ENCODE measurements around the gene PACSIN2. TPM values are rescaled to one million over a fixed set of nuclear protein-coding genes. Genes with fewer than 3 reads are reported as not detected.

Gene PACSIN2
- total RNA-seq, 2 donors from 2014 or later, result 191 to 219 TPM

DNA sequence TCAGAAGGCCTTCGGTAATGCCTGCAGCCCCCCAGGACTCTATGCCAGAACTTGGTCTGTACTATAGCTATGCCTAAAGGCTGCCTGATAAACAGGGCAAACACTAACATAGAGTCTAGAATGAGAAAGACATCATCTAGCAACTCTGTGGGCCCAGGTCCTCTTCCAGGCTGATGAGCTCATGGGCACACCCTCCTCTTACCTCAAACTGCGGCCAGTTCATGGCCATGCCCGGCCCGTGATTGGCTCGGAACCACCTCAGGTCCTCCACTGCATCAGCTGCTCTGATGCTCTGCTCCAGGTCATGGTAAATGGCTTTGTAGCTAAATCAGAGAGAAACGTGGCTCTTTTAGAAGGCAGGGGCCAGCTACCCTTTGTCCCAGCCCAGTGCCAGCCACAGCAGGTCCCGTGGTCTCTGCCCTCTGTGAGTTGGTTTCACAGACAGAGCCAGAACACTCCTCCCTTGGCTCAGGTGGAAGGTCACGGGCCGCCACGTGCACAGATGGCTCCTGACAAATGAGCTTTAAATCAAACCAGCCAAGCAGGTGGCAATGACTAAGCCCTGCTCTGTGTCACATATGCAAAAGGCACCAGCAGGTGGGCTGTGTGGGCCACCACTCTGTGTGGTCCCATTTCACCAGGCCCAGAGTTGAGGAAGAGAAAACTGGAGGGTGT lies 132.8 kb downstream of the PACSIN2 start:
- ATAC-seq, result peak; percentile 33
- intact Hi-C loops (cut with DNase I, micrococcal nuclease), result no loop called here
- DNase-seq, result no peak

DNA sequence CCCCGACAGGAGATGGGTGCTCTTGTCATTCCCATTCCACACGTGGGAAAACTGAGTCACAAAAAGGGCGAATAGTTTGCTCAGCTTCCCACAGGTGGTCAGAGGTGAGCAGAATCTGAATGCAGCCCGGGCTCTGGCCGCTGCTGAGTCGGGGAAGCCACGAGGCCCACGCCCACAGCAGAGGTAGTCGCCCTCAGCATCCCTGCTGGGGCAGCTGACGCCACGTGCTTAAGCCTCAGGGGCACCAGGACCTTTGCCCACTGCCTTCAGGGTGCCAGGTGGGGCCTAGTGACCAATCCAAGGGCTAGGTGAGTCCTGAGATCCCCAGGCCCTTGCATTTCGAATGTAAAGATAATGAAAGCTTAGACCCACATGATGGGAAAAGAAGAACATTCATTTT lies 133.7 kb downstream of the PACSIN2 start:
- DNase-seq (no peak), ATAC-seq (no peak)
- intact Hi-C loops (cut with DNase I, micrococcal nuclease), result no loop called here

DNA sequence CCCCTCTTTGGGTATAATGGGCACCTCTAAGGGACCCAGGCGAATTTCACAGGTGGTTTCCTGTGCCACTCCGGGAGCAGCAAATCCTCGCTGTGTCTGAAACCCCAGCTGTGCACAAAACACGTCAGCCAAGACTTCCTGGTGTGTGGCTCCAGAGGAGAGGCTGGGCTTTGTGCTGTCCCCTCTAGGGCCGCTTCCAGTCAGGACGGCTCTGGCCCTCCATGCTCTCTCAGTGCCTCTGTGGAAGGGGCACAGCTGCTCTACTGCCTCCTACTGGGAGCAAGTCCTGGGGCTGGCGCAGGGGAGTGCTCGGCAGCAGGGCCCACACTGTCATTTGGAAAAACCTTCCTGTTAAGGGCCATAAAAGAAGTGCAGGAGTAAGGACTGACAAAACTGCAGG lies 134.1 kb downstream of the PACSIN2 start:
- ATAC-seq, result no peak
- intact Hi-C loops (cut with DNase I, micrococcal nuclease), result no loop called here
- no peak for DNase-seq

DNA sequence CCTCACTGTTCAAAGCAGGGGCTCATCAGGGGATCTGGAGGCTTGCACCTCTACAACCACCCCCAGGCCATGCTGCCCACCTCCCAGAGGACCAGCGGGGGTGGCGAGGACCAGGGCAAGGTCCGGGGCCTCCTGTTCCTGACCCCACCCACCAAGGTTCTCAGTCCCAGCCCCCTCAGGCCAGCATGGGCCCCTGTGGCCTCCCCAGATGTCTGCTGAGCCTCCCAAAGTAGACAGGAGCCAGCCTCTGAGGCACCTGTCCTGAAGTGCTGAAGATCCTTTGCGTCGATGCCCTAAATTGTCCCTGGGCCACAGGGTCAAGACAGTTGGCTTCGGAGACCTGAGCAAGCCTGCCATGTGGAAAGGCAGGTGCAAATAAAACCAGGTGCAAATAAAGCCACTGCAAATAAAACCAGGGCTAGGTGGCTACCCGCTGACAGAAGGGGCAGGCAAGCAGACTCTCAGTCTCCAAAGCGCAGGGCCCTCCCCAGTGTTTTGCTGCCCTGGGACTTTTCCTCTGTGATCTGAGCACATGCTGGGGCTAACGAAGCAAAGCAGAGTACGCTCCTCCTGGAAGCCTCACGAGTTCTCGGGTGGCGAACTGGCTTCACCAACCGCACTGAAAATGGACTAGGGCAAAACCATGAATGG lies 135.5 kb downstream of the PACSIN2 start:
- ATAC-seq, result no peak
- DNase-seq, result no peak
- intact Hi-C loops (cut with DNase I, micrococcal nuclease), result loop anchor here in 1 of 2 donors (10.0 kb wide), 1 partner anchor 155 kb away; no protein-coding TSS in a partner anchor

DNA sequence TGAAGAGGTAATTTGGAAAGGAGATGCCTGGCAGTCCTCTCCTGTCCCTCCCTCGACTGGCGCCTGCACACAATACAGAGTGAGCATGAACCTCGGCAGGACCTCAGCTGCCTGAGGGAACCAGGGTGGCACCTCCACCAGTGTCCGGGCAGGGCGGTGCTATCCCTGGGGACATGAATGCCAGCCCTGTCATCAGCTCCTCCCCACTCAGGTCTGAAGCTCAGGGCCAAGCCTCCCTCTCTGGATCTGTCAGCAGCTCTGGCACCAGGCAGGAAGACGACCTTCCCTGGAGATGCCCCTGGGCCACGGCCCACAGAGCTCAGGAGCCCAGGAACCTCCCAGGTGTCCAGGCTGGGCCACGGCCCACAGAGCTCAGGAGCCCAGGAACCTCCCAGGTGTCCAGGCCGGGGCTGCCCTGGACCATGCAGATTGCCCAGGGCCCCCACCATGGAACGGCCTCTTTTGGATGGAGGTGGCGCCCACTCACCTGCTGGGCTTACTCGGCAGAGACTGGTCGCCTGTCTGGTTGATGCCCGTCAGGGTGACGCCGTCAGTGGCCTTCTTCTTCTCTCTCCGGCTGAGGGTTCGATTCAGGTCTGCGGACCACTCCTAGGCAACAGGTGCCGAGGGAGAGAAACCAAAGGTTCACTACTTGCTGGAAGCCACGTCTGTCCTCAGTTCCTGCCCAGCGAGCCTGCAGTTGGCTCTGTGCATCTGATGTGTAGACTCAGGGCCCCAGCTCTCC lies 136.2 kb downstream of the PACSIN2 start:
- no peak for ATAC-seq

DNA sequence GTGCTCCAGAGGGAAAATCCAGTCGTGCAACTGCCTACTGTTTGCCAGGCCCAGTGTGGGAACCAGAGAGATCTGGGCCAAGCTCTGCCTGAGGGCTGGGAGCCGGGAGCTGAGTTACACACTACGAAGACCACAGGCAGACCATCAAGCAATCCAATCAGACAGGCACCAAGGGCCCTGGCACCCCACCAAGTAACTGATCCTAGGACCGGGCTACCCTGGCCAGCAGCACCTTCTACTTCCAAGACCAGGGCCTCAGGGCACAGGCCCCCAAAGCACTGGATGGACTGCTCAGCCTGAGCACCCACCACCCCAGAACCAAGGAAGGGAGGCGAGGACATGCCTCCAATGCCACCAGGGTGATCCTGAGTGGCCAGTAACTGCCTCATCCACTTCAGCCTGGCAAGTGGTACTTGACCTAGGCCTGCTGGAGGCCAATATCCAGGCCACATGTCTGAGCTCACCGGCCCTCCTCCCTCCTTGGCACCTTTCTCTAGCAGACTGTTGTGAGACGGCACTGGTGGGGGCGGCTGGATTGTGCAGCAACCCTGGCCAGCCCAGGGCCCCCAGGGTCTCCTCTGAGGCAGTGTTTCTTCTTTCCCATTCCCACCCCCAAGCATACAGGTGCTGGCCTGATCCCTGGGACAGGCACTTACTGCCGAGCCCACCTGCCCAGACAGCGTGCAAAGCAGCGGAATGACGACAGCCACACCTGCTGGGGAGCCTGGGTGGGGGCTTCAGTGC lies 137.2 kb downstream of the PACSIN2 start:
- ATAC-seq (no peak), DNase-seq (no peak)
- intact Hi-C loops (cut with DNase I, micrococcal nuclease), result loop anchor here in 1 of 2 donors (10.0 kb wide), 1 partner anchor 157 kb away; no protein-coding TSS in a partner anchor

More for the DNA sequence above, 136.2 kb downstream of the PACSIN2 start:
- no peak for DNase-seq
- intact Hi-C loops (cut with DNase I, micrococcal nuclease), result loop anchor here in 1 of 2 donors (10.0 kb wide), 1 partner anchor 156 kb away; no protein-coding TSS in a partner anchor

DNA sequence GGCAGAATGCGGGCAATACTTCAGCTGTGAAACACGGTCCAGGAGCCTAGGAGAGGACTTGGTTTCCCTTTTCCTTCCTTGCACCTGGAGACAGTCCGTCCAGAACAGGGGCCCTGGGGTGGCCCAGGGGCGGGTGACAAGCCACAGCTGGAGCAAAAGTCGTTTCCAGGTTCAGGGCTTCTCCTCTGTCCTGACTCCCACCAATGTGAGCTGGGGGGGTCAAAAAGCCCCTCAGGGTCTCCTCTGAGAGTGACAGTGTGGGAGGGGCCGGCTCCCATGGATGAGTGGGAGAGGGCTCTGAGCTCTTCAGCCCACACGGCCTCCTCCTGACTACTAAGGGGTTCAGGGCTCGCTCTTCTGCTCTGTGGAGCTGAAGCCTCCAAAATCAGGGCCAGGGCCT lies 137.8 kb downstream of the PACSIN2 start:
- no peak for DNase-seq
- no peak for ATAC-seq
- intact Hi-C loops (cut with DNase I, micrococcal nuclease), result loop anchor here in 1 of 2 donors (10.0 kb wide), 1 partner anchor 158 kb away; no protein-coding TSS in a partner anchor

DNA sequence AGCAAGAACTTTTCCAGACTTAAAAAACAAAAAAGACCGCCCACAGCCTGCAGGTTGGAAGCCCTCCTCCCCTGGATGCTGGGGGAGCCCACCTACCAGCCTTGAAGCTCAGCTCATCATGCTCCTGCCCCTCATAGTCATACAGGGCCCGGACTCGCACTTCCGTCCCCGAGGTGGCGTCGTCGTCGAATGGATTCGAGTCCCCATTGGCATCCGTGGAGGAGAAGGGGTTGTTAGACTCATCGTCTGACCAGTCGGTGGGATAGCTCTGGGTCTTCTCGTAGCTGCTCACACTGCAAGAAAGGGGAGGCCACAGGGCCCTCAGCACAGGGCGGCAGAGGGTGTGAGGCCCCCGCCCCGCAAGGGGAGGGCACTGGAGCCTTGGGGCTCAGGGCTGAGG lies 138.9 kb downstream of the PACSIN2 start:
- DNase-seq, result no peak
- intact Hi-C loops (cut with DNase I, micrococcal nuclease), result loop anchor here in 1 of 2 donors (10.0 kb wide), 1 partner anchor 159 kb away; no protein-coding TSS in a partner anchor
- ATAC-seq, result no peak

DNA sequence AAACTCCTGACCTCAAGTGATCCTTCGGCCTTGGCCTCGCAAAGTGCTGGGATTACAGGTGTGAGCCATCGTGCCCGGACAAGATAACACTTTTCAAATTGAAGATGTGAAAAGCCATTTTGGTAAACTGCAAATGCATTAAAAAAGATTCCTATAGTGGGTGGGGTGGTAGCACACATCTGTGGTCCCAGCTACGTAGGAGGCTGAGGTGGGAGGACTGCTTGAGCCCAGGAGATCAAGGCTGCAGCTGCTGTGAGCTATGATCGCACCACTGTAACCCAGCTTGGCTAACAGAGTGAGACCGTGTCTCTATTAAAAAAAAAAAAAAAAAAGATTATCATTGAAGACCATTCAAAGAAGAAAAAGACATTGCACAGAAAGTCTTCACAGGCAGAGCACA lies 140.9 kb downstream of the PACSIN2 start:
- intact Hi-C loops (cut with DNase I, micrococcal nuclease), result loop anchor here in 1 of 2 donors (10.0 kb wide), 1 partner anchor 161 kb away; no protein-coding TSS in a partner anchor
- ATAC-seq (no peak), DNase-seq (no peak)

DNA sequence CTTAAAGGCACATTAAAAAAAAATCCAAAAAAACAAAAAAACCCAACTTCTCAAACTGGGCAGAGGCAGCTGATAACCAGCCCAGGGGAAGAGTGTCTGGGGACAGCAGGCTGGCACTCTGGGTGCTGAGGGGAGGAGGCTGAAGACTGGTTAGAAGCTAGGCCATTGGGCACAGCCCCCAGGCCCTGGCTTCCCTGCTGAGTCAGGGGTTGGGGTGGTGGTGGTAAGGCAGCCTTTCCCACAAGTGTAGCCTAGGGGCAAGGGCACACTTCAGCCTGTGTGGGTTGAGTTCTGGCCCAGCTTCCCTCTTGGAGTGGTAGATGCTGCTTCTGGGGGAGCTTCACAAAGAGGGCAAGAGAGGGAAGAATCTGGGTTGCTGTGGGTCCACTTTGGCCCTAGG lies 141.6 kb downstream of the PACSIN2 start:
- intact Hi-C loops (cut with DNase I, micrococcal nuclease), result loop anchor here in 1 of 2 donors (10.0 kb wide), 1 partner anchor 161 kb away; no protein-coding TSS in a partner anchor
- no peak for DNase-seq
- no peak for ATAC-seq

DNA sequence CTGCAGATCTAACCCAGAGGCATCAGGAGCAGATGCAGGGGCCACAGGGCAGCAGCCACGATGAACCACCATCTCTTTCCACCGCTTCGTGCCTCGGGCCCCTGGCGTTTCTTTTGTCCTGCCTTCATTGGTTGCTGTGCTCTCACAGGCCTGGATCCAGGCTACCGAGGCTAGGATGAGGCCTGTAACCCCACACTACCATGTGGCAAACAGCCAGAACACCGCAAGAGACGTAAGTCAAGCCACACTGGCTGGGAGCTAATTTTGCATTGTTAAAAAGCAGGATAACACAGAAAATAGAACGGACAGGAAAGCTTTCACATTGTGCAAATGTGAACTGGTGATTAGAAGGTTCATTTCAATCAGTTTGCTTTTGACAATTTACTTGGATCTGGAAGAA lies 142.1 kb downstream of the PACSIN2 start:
- ATAC-seq (no peak), DNase-seq (no peak)
- intact Hi-C loops (cut with DNase I, micrococcal nuclease), result loop anchor here in 1 of 2 donors (10.0 kb wide), 1 partner anchor 162 kb away; no protein-coding TSS in a partner anchor

DNA sequence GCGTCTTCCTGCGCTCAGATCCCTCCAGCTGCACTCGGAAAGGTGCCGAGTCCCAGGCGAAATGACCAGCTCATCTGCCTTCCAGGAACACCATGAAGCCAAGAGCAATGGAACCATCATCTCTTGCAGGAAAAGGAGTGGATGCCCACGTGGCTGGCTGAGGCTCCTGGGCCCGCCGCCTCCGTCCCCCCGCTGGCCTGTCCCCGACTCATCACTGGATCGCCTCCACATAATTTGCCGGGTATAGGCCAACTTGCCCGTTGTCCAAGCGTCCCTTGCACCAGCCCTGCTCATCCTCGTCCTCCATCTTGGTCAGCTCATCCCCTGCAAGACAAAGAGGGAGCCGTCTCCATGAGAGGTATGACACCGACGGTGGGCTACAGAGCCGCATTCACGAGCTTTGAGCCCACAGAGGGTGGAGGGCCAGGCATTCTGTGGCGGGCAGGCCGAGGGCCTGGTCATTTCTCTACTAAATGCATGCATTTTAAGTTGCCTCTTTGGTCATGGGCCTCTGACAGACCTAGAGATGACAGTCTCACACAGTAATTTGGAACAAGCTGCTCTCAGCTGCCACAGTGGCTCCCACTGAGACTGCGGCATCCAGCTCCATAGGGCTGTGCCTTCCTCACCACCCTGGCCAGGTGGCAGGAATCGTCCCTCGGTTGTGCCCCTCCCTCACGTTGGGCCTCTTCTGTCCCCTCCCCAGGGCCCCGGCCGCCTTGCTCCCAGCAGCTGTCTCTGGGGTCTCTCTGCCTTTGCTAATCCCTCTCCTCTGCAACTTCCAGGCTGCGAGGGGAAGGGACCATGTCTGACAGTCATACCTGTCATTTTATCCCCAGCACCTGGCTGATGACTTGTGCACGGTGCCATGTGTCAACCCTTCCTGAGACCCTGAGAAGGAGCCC lies 143.6 kb downstream of the PACSIN2 start:
- ATAC-seq, result no peak
- intact Hi-C loops (cut with DNase I, micrococcal nuclease), result loop anchor here in 1 of 2 donors (10.0 kb wide), 1 partner anchor 163 kb away; no protein-coding TSS in a partner anchor
- no peak for DNase-seq

DNA sequence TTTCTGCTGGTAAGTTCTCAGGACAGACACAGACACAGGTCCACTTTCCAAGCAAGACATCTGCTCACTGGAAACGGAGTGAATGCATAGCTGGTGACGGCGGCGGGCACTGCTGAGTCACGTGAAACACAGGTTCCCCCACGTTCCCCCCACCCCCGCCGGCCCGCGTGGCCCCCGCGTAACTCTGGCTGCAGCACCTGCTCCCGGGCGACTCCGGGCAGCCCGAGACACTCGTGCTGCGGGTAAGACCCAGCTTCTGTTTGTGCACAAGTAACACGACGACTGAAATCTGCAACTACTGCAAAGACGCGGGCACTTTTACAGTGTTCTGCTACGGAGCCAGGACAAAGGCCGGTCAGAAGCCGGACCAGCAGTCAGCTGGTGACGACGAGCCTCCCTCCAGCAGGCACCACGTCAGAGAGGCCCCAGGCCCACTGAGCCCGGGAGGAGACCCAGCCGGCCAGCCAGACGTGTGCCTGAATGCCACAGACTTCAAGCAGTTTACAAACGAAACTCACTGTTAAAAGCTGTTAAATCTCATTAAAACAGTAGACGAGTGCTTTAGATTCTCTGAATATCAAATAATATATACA lies 145.0 kb downstream of the PACSIN2 start:
- intact Hi-C loops (cut with DNase I, micrococcal nuclease), result loop anchor here (10.0 kb wide), 1 partner anchor 165 kb away; no protein-coding TSS in a partner anchor
- ATAC-seq (no peak), DNase-seq (no peak)

DNA sequence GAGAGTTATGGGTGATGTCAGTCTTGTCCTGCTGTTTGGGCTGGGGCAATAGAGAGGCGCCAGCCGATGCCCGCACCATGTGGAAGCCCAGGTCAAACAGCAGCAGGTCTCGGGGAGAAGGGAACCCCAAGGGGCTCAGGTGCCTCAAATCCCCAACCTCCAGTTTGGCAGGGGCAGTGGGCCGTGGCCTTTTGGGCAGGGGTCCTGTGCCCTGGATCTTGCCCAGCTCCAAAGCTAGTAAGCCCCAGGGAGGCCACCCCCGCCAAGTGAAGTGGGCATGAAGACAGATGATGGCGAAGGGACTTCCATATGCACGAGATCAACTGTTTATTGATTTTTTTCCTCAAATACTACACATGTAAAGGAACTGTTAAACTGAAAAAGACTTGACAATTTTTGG lies 145.5 kb downstream of the PACSIN2 start:
- intact Hi-C loops (cut with DNase I, micrococcal nuclease), result loop anchor here in 1 of 2 donors (10.0 kb wide), 1 partner anchor 165 kb away; no protein-coding TSS in a partner anchor
- DNase-seq (no peak), ATAC-seq (no peak)

DNA sequence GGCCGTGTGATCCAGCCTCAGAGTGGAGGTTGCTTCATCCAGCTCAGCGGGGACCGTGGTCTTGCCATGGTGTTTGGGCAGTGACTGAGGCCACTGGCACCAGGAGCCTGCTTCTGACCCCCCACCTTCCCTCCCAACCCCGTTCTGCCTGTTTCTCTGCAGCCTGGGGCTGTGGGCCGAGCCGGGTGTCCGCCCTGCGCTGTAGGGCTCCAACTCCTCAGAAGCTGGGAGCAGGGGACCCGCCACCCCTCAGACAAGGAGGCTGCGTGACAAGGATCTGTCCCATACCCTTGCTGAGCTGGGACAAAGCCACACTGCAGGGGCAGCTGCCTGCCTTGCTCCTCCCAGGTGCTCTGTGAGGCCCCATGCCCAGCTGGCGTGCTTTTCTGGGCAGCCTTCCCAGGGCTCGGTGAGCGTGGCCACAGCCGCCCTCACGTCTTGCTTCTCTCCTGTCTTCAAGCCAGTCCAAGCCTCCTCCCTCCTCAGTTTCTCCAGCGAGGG lies 146.1 kb downstream of the PACSIN2 start:
- intact Hi-C loops (cut with DNase I, micrococcal nuclease), result loop anchor here in 1 of 2 donors (10.0 kb wide), 1 partner anchor 166 kb away; no protein-coding TSS in a partner anchor
- DNase-seq, result peak in 1 of 2 donors; percentile 55
- peak; percentile 32 for ATAC-seq

DNA sequence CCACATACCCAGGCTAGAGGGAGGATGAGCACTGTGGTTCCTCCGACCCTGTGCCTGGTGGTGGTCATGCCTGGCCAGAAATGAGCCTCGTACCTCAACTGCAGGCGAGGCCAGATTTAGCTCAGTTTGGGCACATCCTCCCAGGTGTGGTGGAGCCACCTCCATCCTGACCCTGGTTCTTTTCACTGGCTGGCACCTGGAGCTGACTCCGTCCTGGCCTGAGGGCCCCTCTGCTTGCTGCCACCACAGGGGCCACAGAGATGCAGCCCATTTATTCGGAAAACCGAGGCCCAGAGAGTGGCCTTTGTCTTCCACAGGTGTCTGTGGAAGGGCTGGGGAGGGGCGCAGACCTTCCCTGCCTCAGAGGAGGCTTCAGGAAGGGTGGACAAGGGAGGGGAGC lies 148.8 kb downstream of the PACSIN2 start:
- DNase-seq (no peak), ATAC-seq (no peak)
- intact Hi-C loops (cut with DNase I, micrococcal nuclease), result loop anchor here in 1 of 2 donors (10.0 kb wide), 1 partner anchor 169 kb away; no protein-coding TSS in a partner anchor

DNA sequence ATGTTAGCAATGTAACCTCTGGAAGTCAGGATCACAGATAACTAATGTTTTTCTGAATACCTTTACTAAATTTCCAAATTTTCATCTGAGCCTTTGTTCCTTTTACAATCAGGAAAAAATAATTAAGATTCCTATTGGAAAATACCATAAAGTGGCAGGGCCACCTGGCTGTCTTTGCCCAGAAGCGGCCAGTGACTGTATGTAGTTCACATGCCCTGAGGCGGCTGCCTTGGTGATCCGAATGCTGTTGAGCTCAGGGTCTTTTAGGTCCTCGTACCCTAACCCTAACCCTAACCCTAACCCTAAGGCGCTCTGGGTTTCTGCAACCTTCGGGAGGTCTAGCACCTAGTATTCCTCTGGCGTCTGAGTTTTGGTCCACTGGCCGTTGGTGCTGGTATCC lies 149.4 kb downstream of the PACSIN2 start:
- intact Hi-C loops (cut with DNase I, micrococcal nuclease), result loop anchor here in 1 of 2 donors (10.0 kb wide), 1 partner anchor 169 kb away; no protein-coding TSS in a partner anchor
- DNase-seq (no peak), ATAC-seq (no peak)

All from left colon (tissue), 2 donors.